Muscle layer of colon (tissue), 2 donors: ENCODE measurements around the gene PUM2.

Experiments
- H3K27ac ChIP-seq: one replicate; pipeline ENCODE4 v1.7.0; 2013; ENCODE audit warnings: low read depth, mild to moderate bottlenecking, low read length, moderate library complexity
- H3K27me3 ChIP-seq, 2 donors: one replicate each; pipeline ENCODE4 v1.7.0; 2013; ENCODE audit warnings: low read length in 2 of 2, mild to moderate bottlenecking in 2 of 2; ENCODE audit not compliant: insufficient read depth in 2 of 2, control insufficient read depth in 1 of 2
- H3K36me3 ChIP-seq: one replicate; pipeline ENCODE4 v1.7.0; 2013; ENCODE audit warnings: mild to moderate bottlenecking, low read length; ENCODE audit not compliant: insufficient read depth
- H3K4me1 ChIP-seq: one replicate; pipeline ENCODE4 v1.7.0; 2013; ENCODE audit warnings: mild to moderate bottlenecking, low read length; ENCODE audit not compliant: insufficient read depth
- H3K4me3 ChIP-seq, 2 donors: one replicate each; pipeline ENCODE4 v1.7.0; 2013; ENCODE audit warnings: low read length in 2 of 2, low read depth in 1 of 2, mild to moderate bottlenecking in 1 of 2, moderate library complexity in 1 of 2
- H3K9ac ChIP-seq: one replicate; pipeline ENCODE4 v1.7.0; 2013; ENCODE audit warnings: low read length
- H3K9me3 ChIP-seq: one replicate; pipeline ENCODE4 v1.7.0; 2013; ENCODE audit warnings: mild to moderate bottlenecking, low read length
- donor health status: abdominal sarcoma.
- donor health status: Adenocarcinoma of cecum.

PUM2 gene

DNA sequence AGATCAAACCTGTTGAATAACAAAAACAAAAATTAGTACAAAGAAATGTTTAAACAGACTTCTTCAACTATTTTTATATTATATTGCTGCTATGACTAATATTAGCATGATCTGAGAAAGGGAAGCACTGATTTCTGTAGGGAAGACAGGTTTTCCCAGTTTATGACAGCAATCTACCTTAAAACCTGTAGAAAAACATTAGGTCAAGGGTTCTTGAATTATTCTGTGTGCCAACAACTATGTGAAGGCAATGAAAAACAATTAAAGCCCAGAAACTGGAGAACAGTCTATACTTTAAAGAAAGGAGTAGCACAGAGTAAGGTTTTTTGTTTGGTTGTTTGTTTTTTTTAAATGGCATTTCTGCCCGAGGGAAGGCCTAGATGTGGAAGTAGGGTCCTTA is 23.3 kb downstream of the PUM2 start:
- peaks cover 5% of the 10 kb centered on the region for H3K9me3 ChIP-seq
- H3K27ac ChIP-seq, result no peak overlapping the region
- H3K27me3 ChIP-seq, result no peaks in the 10 kb centered on the region
- H3K9ac ChIP-seq, result no peak overlapping the region
- H3K36me3 ChIP-seq, result peaks cover 9% of the 10 kb centered on the region
- peaks cover 24% of the 10 kb centered on the region for H3K4me1 ChIP-seq
- H3K4me3 ChIP-seq, result no peak overlapping the region

DNA sequence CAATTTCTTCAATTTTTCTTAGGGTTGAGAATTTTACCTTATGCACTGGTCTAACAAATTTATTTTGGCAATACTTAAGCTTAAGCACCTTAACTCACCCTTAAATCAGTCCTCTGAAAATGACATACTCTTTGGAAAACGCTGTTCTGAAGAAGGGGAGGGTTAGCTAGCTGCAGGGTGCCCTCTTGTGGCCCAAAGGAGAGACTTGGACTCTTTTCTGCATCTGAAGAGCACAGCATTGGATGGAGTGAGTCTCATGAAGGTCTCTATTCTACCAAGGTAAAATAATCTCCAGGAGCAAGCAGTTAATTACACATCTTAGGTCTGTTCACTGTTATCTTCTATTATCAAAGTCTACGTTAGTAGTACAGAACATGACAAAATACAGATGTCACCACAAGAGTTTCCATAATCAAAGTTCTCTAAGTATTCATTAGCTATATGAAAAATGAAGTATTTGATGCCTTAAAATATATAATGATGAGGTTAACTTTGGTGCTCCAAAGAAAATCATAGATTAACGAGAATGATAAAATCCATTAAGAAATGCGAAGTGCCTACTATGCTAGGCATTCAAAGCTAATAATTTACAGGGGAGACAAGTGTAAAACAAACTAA is 24.4 kb downstream of the PUM2 start:
- H3K4me1 ChIP-seq, result peaks cover 28% of the 10 kb centered on the region
- no peaks in the 10 kb centered on the region for H3K27me3 ChIP-seq
- H3K4me3 ChIP-seq, result no peak overlapping the region
- H3K36me3 ChIP-seq, result peaks cover 13% of the 10 kb centered on the region
- peaks cover 5% of the 10 kb centered on the region for H3K9me3 ChIP-seq
- no peak overlapping the region for H3K27ac ChIP-seq
- no peak overlapping the region for H3K9ac ChIP-seq

DNA sequence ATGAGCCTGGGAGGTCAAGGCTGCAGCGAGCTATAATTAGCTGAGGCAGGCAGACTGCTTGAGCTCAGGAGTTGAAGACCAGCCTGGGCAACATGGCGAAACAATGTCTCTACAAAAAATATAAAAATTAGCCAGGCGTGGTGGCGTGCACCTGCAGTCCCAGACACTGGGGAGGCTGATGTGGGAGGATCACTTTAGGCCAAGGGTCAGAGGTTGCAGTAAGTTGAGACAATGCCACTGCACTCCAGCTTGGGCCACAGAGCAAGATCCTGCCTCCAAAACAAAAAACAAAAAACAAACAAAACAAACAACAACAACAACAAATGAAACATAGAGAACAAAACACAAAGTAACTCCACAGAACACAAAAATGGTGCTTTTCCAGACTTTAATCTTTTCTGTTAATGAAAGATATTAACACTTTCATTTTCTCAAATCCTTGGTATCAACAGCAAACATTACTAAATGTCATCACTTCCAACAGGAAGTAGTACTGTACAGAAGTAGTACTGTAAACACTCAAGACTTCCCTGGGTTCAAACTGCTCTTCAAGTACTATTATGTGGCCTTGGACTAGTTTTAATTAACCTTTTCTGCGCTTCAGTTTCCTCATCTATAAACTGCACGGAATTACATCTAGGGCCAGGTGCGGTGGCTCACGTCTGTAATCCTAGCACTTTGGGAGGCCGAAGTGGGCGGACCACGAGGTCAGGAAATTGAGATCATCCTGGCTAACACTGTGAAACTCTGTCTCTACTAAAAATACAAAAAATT is 27.9 kb downstream of the PUM2 start:
- Histone ChIP-seq H3K4me1 (peaks cover 23% of the 10 kb centered on the region), H3K27me3 (no peaks in the 10 kb centered on the region), H3K36me3 (peaks cover 23% of the 10 kb centered on the region), H3K9ac (no peak overlapping the region), H3K4me3 (no peak overlapping the region), H3K9me3 (no peaks in the 10 kb centered on the region), H3K27ac (no peak overlapping the region)

DNA sequence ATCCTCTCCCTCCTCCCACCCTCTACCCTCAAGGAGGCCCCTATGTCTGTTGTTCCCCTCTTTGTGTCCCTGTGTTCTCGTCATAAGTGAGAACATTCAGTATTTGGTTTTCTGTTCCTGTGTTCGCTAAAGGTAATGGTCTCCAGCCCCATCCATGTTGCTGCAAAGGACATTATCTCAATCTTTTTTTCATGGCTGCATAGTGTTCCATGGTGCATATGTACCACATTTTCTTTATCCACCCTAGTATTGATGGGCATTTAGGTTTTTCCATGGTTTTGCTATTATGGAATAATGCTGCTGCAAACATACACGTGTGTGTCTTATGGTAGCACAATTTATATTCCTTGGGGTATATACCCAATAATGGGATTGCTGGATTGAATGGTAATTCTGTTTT is 33.0 kb downstream of the PUM2 start:
- no peak overlapping the region for H3K27ac ChIP-seq
- H3K9me3 ChIP-seq, result no peaks in the 10 kb centered on the region
- peaks cover 7% of the 10 kb centered on the region for H3K4me1 ChIP-seq
- no peak overlapping the region for H3K9ac ChIP-seq
- no peak overlapping the region for H3K4me3 ChIP-seq
- peaks cover 36% of the 10 kb centered on the region for H3K36me3 ChIP-seq
- H3K27me3 ChIP-seq, result no peaks in the 10 kb centered on the region

DNA sequence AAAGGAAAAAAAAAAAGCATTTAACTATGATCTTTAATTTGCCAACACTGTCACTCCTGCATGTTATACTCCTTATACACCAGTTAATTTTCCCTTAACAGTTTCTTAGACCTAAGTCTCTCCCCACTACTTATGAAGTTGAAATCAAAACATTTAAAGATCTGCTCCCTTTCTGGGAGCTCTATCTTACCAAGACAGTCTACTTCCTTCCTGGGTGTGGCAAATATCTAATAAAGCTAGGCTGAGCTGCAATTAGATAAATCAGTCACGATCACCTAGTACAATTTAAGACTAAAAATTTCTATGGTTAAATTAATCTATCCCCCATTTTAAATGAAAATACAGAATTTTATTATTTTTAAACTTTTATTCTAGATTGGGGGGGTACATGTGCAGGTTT is 33.4 kb downstream of the PUM2 start:
- peaks cover 7% of the 10 kb centered on the region for H3K4me1 ChIP-seq
- H3K4me3 ChIP-seq, result no peak overlapping the region
- peaks cover 36% of the 10 kb centered on the region for H3K36me3 ChIP-seq
- no peaks in the 10 kb centered on the region for H3K27me3 ChIP-seq
- H3K9ac ChIP-seq, result no peak overlapping the region
- no peak overlapping the region for H3K27ac ChIP-seq
- H3K9me3 ChIP-seq, result no peaks in the 10 kb centered on the region

DNA sequence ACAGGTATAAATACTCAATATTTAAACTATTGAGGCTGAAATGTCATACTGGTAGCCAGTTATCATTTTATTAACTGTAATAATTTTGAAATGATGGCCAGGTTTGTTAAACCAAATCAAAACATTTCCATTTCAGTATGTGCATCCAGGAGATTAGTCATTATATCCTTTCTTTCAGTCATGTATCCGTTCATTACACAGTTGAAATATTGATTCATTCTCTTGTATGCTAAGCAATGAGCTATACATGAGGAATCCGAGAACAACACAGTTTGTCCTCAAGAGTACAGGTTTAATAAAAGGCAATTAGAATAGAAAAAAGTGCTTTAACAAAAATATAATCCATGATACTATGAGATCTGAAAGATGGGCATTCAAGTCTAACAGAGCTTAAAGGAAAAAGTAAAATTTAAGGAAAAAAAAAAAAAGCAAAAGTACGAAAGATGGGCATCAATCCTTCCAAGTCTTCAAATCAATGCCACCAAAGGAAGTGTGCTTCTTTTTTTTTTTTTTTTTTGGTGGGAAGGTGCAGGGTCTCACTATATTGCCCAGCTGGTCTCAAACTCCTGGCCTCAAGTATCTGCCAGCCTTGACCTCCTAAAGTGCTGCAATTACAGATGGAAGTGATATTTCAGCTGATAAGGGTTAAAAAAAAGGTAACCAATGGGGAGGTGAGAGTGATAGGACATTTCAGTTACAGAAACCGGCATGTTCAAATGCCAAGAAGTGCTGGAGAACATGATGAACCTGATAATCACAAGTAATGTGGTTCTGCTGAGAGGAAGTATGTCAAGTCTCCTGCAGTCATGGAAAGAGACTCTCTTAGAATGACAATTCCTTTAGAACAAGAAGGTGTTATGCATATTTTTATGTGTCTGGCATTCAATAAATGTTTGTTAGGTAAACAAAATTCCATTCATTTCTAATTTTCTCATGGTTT is 35.8 kb downstream of the PUM2 start:
- peaks cover 50% of the 10 kb centered on the region for H3K36me3 ChIP-seq
- no peak overlapping the region for H3K4me3 ChIP-seq
- H3K27me3 ChIP-seq, result no peaks in the 10 kb centered on the region
- no peak overlapping the region for H3K9ac ChIP-seq
- H3K4me1 ChIP-seq, result no peaks in the 10 kb centered on the region
- H3K9me3 ChIP-seq, result no peaks in the 10 kb centered on the region
- H3K27ac ChIP-seq, result no peak overlapping the region

DNA sequence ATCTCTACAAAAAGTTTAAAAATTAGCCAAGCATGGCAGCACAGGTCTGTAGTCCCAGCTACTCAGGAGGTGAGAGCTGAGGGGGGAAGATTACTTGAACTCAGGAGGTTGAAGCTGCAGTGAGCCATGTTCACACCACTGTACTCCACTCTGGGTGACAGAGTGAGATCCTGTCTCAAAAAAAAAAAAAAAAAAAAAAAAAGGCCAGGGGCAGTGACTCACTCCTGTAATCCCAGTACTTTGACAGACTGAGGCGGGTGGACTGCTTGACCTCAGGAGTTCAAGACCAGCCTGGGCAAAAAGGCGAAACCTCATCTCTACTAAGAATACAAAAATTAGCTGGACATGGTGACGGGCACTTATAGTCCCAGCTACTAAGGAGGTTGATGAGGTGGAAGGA is 37.0 kb downstream of the PUM2 start:
- H3K27ac ChIP-seq, result no peak overlapping the region
- H3K36me3 ChIP-seq, result peaks cover 50% of the 10 kb centered on the region
- no peak overlapping the region for H3K9ac ChIP-seq
- H3K9me3 ChIP-seq, result no peaks in the 10 kb centered on the region
- no peak overlapping the region for H3K4me3 ChIP-seq
- H3K27me3 ChIP-seq, result no peaks in the 10 kb centered on the region
- no peaks in the 10 kb centered on the region for H3K4me1 ChIP-seq

DNA sequence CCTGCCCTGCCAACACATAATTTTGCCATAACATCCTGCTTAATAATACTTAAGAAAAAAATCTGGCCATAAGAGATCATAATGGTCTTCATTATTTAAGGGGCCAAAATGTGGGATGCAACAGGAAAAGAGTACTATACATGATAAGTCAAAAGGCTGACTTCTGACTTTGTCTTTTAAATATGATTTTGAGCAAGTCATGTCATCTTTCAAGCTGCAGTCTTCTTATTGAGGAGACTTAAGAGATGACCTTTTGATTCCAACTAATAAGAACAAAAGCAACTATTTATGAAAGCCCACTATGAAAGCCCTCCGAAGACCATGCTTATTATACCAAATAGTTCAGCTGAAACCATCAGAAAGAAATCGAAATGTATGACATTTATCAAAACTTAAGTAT is 41.6 kb downstream of the PUM2 start:
- Histone ChIP-seq H3K27me3 (no peaks in the 10 kb centered on the region), H3K36me3 (peaks cover 37% of the 10 kb centered on the region), H3K4me1 (peaks cover 2% of the 10 kb centered on the region), H3K27ac (no peak overlapping the region), H3K9ac (no peak overlapping the region), H3K4me3 (no peak overlapping the region), H3K9me3 (no peaks in the 10 kb centered on the region)

DNA sequence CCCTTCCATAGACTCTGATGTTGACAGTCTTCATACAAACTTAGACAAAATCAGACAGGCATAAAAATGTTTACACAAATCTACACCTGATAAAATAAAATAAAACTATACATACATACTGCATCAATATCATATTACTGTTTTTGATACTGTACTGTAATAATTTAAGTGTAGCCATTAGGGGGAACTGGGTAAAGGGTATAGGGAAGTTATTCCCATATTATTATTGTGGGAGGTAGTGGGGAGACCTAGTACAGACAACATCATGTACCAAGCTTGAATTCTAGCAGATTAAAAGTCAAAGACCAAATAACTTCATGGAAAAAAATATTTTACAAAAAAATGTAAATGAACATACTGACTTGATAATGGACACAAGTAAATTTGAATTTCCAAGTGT is 43.3 kb downstream of the PUM2 start:
- Histone ChIP-seq H3K36me3 (peaks cover 37% of the 10 kb centered on the region), H3K4me3 (no peak overlapping the region), H3K4me1 (peaks cover 8% of the 10 kb centered on the region), H3K27ac (no peak overlapping the region), H3K9me3 (no peaks in the 10 kb centered on the region), H3K9ac (no peak overlapping the region), H3K27me3 (no peaks in the 10 kb centered on the region)

DNA sequence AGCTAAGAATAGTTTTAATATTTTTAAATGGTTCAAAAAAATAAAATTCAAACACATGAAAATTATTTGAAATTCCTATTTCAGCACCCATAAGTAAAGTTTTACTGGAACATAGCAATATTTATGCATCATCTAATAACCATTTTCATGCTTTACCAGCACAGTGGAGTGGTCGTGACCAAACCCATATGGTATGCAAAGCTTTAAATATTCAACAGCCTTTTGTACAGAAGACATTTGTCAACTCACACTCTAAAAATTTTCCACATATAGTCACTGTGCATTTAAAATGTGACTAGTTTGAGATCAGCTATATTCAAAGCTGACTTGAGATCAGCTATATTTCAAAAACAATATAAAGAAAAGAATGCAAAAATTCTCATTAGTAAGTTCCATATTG is 46.2 kb downstream of the PUM2 start:
- H3K36me3 ChIP-seq, result peaks cover 20% of the 10 kb centered on the region
- no peaks in the 10 kb centered on the region for H3K27me3 ChIP-seq
- no peaks in the 10 kb centered on the region for H3K9me3 ChIP-seq
- H3K27ac ChIP-seq, result no peak overlapping the region
- H3K4me3 ChIP-seq, result no peak overlapping the region
- H3K4me1 ChIP-seq, result peaks cover 8% of the 10 kb centered on the region
- H3K9ac ChIP-seq, result no peak overlapping the region

DNA sequence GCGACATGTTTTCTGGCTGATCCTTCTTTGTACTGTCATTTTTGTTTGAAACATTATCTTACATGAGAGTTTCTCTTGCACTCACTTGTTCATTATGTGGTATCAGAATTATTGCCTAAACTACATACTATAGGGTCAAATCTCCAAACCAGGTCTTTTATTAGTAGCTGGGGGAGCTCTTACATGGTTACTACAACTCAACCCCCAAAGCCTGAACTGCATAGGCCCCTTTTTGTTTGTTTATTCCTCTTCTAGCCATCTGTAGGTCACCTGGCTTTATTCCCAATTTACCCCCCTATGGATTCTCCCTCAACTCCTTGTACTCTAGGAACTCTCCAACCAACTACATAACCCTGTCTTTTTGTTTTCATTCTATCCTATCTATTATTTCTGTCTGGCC is 46.7 kb downstream of the PUM2 start:
- peaks cover 8% of the 10 kb centered on the region for H3K4me1 ChIP-seq

More for the DNA sequence above, 46.7 kb downstream of the PUM2 start:
- Histone ChIP-seq H3K9ac (no peak overlapping the region), H3K9me3 (no peaks in the 10 kb centered on the region), H3K27ac (no peak overlapping the region), H3K36me3 (peaks cover 25% of the 10 kb centered on the region), H3K4me3 (no peak overlapping the region), H3K27me3 (no peaks in the 10 kb centered on the region)
